Kidney (tissue), 14 donors: ENCODE results near the gene RPS5. TPM values are rescaled to one million over a fixed set of nuclear protein-coding genes. Genes with fewer than 3 reads are reported as not detected.
A peak's percentile ranks its signal among the peaks of the same experiment; 100 is the strongest.

Source experiments
- DNase-seq, 5 donors: peaks; one replicate each; pipeline ENCODE4 v3.0.0-alpha.2; 2013 to 2020
- FAIRE-seq: peaks from 2 replicates; lab custom pipeline; 2012; peaks lifted over from hg19 to GRCh38; lab: Jason Lieb, UNC
- H3K27ac ChIP-seq, 2 donors: one replicate each; pipeline ENCODE4 v1.7.0; 2013; ENCODE audit warnings: low read depth in 2 of 2, low read length in 2 of 2, inconsistent platforms in 1 of 2
- H3K27me3 ChIP-seq: one replicate; pipeline ENCODE4 v1.7.1; 2013; ENCODE audit warnings: low read length, inconsistent platforms; ENCODE audit not compliant: control insufficient read depth, insufficient read depth
- H3K36me3 ChIP-seq, 3 donors: one replicate each; pipeline versions ENCODE4 v1.7.0 to v1.7.1; 2013; ENCODE audit warnings: low read length in 3 of 3, control low read depth in 1 of 3, inconsistent platforms in 1 of 3; ENCODE audit not compliant: insufficient read depth in 3 of 3, control insufficient read depth in 2 of 3
- H3K4me1 ChIP-seq, 3 donors: one replicate each; pipeline versions ENCODE4 v1.7.0 to v1.7.1; 2013; ENCODE audit warnings: low read length in 3 of 3, inconsistent platforms in 1 of 3, low read depth in 1 of 3; ENCODE audit not compliant: control insufficient read depth in 2 of 3, insufficient read depth in 2 of 3
- H3K4me3 ChIP-seq, 3 donors: one replicate each; pipeline versions ENCODE4 v1.7.0 to v1.8.1; 2013; ENCODE audit warnings: low read length in 3 of 3, control low read depth in 1 of 3, inconsistent platforms in 1 of 3
- H3K9ac ChIP-seq, 3 donors: one replicate each; pipeline versions ENCODE4 v1.7.0 to v1.7.1; 2013; ENCODE audit warnings: low read length in 3 of 3, control low read depth in 1 of 3, inconsistent platforms in 1 of 3
- H3K9me3 ChIP-seq, 3 donors: one replicate each; pipeline versions ENCODE4 v1.7.0 to v1.7.1; 2013; ENCODE audit warnings: low read length in 3 of 3, control low read depth in 1 of 3, inconsistent platforms in 1 of 3; ENCODE audit not compliant: control insufficient read depth in 2 of 3, insufficient read depth in 1 of 3
- CTCF ChIP-seq: IDR thresholded peaks from 3 replicates; pipeline ENCODE4 v1.5.1; 2012; ENCODE audit warnings: mild to moderate bottlenecking, moderate library complexity, borderline replicate concordance; ENCODE audit not compliant: insufficient read depth; ENCODE audit errors: extremely low read depth
- intact Hi-C: fragments of 100-400 bp; cut with DNase I; formaldehyde crosslinking; loops from one replicate; pipeline ENCODE4 v1.11.1; 2022
- polyA plus RNA-seq: library from polyadenylated mRNA; stranded (reverse); fragments of 350-450 nt; fragmentation: Illumina TruSeq; extraction: RNeasy Lipid Tissue Mini Kit (QIAGEN cat#74804); gene quantifications from one replicate; pipeline ENCODE4 v1.2.3, GENCODE V29; 2014; ENCODE audit warnings: low read depth, low replicate concordance; ENCODE audit not compliant: insufficient read depth
- total RNA-seq: library from RNA; stranded (reverse); fragmentation: NEBNext Ultra II Directional; extraction: Animal tissue kit (Norgen Biotek cat#: 25700); gene quantifications from one replicate; pipeline ENCODE4 v1.2.1, GENCODE V29; 2021
- donor health status: control.
- donor health status: control.
- donor health status: control.
- donor health status: control.
- donor health status: control.
- donor health status: DM: yes; HTN: yes; CAD: no.
- donor health status: Normal renal cell carcinoma (clear cell type).

Gene RPS5
- total and polyA plus RNA-seq, 2 donors from 2014 or later = 802 to 929 TPM

- peaks cover 23% of the 10 kb centered on the region for H3K27me3 ChIP-seq
- no peak for FAIRE-seq
- no peak overlapping the region for H3K9ac ChIP-seq
- peaks cover 0 to 8% (median 0%) of the 10 kb centered on the region in 3 donors for H3K4me1 ChIP-seq
- H3K27ac ChIP-seq = no peak overlapping the region
- no peaks in the 10 kb centered on the region for H3K36me3 ChIP-seq
- DNase-seq = no peak
- H3K4me3 ChIP-seq = no peak overlapping the region
- H3K9me3 ChIP-seq = no peaks in the 10 kb centered on the region
- intact Hi-C loops = no loop called here
- TF ChIP-seq CTCF = no peak
These were observed 37.5 kb upstream of the RPS5 start for GRCh38 chr19:58349590-58349989.

- H3K9me3 ChIP-seq = no peaks in the 10 kb centered on the region
- intact Hi-C loops = no loop called here
- no peaks in the 10 kb centered on the region for H3K36me3 ChIP-seq
- peaks cover 0 to 8% (median 0%) of the 10 kb centered on the region in 3 donors for H3K4me1 ChIP-seq
- TF ChIP-seq CTCF = no peak
- FAIRE-seq (no peak), DNase-seq (peak in 4 of 5 donors; percentile 35 to 74 (median 48))
- H3K9ac ChIP-seq = no peak overlapping the region
- no peak overlapping the region for H3K27ac ChIP-seq
- H3K27me3 ChIP-seq = peaks cover 23% of the 10 kb centered on the region
- no peak overlapping the region for H3K4me3 ChIP-seq
These were observed 36.8 kb upstream of the RPS5 start for GRCh38 chr19:58350001-58350861.

- FAIRE-seq (no peak), DNase-seq (peak in 1 of 5 donors; percentile 57)
- intact Hi-C loops = no loop called here
- no peaks in the 10 kb centered on the region for H3K36me3 ChIP-seq
- no peak overlapping the region for H3K27ac ChIP-seq
- H3K27me3 ChIP-seq = peaks cover 23% of the 10 kb centered on the region
- H3K9me3 ChIP-seq = no peaks in the 10 kb centered on the region
- H3K9ac ChIP-seq = no peak overlapping the region
- peaks cover 0 to 8% (median 0%) of the 10 kb centered on the region in 3 donors for H3K4me1 ChIP-seq
- no peak for TF ChIP-seq CTCF
- H3K4me3 ChIP-seq = no peak overlapping the region
These were observed 36.1 kb upstream of the RPS5 start for GRCh38 chr19:58350871-58351557.
